ENCODE results near the gene FMNL2.

The FMNL2 gene

DNA sequence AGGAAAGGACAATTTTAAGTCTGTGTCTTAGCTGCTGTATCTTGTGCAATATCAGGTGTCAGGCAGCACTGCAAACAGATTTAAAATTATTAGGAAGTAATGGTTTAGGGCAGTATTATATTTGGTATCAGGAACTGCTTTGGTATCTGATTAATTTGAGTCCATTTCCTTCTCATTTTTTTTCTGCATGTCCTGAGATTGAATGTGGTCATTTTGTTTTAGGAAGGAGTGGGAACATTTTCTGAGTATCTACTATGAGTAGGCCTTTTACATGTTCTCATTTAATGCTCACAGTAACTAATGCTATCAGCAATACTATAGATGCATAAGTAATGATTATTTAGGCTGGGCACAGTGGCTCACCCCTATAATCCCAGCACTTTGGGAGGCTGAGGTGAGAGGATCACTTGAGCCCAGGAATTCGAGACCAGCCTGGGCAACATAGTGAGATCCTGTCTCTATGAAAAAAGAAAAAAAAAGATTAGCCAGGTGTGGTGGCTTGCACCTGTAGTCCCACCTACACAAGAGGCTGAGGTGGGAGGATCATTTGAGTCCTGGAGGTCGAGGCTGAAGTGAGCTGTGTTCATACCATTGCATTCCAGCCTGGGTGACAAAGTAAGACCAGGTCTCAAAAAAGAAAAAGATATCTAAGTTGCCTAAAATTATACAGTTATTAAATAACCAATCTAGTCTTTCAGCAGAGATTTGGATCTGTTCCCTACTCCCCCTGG lies 4.7 kb downstream of the FMNL2 start:
- no peak for DNase-seq

DNA sequence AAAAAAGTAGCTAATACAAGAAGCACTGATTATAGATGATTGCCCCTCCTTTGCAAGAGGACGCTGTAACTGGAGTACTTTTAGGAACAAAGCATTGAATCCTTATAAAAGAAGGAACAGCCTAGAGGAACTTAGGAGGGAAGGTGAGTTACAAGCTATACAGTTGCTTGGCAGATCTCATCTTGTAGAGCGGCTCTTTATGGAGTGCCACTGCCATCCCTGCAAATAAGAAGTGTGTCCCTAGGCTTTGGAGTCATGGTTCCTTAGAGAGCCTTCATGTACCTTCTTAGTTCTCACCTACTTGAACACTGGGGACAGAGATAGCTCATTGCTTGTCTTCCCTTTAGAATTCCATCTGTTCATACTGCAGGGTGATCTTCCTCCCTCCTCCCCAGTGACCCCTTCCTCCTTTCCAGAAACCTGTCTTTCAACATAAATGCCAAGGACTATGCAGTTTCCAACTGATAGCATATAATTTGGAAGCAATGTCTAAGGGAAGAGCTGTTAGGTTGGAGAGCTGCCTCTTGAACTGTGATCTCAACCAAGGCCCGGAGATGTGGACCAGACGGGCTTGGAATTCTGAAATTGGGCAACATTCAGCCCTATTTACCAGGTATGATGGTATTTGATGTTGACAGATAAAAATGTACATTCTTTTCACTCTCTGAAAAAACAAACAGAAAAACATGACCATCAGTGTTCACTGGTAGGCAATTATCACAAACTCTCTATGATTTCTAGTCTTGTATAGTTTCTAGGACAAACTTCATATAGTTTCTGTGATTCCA lies 7.5 kb downstream of the FMNL2 start:
- DNase-seq, result no peak

DNA sequence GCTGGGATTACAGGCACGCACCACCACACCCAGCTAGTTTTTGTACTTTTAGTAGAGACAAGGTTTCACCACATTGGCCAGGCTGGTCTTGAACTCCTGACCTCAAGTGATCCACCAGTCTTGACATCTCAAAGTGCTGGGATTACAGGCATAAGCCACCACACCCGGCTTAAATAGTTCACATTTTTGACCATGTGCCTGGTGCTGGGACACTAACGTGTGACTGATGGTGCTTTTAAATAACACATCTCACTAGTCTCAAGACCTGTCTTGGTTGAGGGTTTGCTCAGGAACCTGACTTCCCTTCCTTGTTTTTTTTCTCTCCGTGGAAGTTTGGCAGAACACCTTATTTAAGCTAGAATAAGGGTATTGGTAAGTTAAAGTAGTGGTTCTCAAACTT lies 8.5 kb downstream of the FMNL2 start:
- no peak for DNase-seq

DNA sequence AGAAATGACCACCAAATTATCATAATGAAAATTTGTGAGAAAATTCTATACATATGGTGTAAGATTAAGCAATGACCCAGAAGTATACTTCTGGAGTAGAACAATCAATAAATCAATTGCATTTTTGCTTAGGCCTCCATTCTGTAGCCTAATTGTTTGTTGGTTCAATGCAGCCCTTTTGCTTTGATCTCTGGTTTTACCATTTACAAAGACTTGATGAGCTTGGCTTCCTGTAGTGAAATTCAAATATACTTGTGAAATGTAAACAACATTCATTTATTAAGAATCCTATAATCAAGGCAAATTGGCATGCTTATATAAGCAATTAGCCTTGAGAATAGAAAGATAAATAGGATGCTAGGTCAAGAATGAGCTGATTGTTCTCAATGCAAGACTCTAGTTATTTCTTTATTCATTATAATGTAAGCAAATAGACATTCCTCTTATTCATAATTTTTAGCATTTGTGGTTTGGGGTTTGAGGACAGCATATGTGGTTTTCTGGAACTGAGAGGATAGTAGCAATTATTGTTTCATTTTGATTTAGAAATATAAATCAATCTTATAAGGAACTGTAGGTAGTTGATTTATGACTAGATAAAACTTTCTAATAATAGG lies 9.7 kb downstream of the FMNL2 start:
- DNase-seq, result no peak

DNA sequence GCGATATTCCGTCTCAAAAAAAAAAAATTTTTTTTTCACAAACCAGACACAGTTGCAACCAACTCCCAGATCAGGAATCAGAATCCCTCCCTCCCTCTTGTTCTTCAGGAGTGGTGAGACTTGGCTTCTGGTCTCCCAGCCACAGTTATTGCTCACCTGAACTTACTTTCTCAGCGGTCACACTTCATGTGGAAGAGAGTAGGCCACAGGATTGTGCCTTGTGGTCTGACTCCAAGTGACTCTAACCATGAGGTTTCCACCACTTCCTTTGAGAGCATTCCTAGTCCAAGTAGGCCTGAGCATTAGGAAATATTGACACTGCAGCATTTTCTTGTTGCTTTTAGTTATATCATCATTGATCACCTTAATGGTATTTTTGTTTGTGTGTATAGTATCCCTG lies 12.1 kb downstream of the FMNL2 start:
- DNase-seq, result no peak

DNA sequence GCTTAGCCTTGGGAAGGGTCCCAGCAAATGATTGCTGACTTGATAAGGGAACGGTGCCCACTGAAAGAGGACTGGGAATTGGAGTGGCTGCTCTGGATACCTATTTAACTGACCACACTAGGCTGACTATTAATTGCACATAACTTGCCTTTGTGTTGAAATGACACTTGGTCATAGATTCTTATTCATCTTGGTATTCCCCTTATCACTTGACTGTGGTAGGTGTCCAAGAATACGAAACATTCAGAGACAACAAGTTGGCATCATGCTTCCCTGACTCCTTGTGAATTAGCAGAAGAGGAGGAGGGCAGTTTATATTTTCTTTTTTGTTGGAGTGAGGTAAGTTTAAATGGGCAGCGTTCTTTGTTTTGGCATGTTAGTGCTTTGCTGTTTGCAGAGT lies 13.4 kb downstream of the FMNL2 start:
- DNase-seq, result no peak

DNA sequence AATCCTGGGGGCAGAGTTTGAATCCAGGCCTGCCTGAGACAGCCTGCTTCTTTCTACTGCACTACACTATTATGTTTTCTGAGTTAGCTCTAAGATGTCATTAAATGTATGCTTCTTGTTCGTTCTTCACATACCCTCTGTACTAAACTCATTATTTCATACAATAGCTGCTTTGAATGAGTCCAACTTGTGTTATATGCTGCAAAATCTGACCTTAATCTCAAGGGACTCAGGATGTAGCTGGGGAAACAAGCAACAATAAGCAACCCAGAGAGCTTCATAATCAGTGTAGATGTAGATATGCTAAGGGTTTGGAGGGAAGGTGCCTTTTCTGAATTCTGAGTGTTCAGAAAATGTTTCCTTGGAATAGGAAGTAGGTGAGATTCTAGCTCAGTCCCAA lies 14.4 kb downstream of the FMNL2 start:
- DNase-seq, result no peak

DNA sequence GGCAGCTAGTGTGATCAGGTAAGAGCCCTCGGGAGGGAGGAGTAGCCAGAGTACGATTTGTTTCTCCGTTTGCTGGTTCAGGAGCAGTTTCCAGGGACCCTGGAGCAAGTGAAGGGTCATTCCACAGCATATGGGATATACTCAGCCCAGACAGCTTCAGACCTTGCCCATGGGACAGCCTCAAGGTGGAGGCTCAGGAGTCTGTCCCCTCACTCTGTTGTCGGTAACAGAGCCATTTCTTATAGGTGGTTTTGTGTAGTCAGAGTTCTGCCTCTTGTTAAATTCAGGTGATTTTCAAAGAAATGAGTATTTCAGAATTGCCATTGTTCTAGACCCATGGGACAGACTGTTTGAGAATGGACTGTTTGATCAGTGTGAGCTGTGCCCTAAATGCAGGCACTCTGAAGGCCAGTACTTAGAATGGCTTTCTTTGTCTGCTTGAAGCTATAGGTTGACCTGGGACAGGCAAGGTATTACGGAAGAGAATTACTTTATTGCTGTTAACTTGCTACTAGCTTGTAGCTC lies 15.2 kb downstream of the FMNL2 start:
- DNase-seq, result no peak

DNA sequence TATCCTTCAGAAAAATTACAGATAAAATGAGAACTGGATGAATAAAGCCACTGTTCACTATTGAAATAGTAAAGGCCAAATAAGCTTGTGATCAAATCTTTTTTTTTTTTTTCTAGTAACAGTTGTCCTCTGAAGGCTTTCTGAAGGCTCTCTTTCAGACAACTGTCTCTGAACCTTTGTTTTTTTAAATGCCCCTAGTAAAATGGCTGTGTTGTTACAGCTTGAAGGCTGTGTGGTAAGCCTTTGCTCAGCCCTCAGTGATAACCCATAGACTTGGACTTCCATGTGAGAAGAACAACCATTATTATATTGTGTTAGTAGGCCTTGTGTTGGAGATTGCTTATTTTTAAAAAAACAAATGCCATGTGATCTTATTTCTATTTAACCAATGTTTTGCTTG lies 17.6 kb downstream of the FMNL2 start:
- no peak for DNase-seq

DNA sequence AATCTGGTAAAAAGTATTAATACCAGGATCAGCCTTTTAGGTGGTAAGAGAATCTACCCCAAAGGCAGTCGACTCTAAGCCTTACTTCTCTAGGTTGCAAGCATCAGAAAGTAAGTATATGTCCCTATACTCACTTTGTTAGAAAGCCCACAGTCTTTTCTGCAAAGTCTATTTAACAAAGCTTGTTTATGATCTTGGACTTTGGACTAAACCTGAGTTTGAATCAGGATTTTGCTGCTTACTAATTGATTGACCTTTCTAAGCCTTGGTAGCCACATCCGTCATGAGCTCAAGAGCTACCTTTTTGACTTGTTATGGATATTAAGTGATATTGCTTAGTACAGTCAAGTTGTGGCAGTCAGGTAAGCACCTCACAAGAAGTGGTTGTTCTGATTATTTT lies 18.4 kb downstream of the FMNL2 start:
- DNase-seq, result no peak

DNA sequence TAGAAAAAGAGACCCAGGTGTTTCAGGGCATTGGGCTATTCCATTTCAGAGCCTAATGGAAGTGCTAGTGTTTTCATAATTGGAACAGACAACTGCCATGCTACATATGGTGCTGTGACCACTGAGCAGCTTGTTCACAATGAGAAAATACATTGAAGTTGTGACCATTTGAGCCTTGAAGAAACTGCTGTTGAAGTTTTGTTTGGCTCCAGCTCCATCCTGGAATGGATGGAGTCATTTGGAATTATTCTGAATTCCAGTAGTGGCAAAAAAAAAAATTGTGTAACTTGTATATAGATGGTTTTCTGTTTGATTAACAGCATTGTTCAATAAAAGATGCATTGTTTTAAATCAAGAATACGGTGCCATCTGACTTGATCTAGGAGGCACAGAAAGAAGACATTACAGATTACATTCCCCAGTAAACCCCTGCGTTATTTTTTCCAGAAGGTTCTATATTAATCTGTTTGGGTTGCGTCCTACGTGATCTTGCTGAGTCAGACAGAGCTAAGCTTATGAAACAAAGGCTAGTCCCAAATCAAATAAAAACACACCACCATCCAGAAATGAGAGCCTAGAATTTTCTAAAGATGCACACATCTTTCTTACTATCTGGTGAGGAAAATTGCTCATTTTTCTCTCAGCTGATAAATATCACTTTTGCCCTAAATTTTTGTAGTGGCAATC lies 19.2 kb downstream of the FMNL2 start:
- no peak for DNase-seq

DNA sequence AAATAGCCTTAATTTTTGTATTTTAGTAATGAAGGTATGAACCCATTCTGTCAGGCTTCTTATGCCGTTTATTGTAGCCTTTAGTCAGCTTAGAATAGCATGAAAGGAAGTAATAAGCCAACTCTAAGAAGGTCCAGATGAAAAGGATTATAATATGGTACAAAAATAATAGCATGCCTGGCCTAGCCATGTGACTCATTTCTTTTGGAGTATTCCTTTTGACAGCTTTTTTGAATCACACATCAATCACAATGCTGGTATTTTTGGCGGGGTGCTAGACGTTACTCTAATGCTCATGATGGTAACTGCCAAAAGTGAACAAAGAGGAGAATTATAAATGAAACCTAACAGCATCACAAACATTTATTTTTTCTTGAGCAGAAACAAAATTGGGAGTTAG lies 19.9 kb downstream of the FMNL2 start:
- no peak for DNase-seq

DNA sequence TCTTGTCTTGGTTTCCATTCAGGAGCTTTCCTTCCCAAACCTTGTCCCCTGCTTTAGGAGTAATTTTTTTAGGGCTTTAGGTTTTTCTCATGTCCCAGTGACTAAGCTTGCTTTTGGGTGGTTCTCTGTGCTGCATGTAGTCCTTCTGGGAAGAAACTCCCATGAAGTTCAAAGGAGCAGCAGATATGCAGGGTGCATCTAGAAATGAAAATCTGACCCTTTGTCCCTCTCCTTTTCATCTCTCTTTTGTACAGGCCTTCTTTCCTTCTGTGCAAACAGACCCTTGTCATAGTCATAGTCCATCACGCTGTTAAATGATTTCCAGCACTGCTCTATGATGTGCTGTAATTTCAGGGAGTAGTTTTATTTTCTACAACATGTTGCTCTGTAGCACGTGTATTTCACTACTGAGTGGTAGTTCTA lies 20.4 kb downstream of the FMNL2 start:
- DNase-seq, result no peak

DNA sequence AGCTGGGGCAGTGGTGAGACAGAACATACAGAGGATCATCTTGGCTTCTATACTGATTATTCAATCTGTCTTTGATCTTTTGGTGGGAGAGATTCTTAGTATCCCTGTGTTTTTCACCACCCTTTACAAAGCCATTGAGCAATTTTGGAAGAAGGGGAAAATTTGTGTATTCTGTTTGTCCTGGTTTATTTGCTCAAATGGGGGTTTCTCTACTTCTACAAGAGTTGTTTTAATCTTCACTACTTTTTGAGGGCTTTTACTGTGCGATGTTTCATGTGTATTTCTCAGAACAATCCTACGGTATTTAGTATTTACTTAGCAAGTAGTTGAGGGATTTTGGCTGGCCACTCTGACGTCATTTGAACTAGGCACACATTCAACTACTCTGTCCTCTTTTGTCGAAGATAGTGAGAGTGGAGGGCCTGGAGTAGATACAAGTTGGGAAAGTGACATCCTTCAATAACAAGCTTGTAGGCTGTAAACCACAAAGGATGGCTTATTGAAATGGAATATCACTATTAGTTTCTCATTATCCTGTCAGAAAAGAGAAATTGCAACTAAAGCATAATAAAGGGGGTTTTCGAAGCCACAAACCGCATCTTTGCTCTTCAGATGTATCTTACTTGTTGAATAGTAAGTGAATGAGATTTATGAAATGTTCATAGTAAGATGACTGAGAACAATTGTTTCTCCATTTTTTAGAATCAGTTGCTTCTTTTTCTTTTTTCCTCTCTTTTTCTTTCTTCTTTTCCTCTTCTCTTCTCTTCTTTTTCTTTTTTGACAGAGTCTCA lies 24.8 kb downstream of the FMNL2 start:
- DNase-seq, result no peak

DNA sequence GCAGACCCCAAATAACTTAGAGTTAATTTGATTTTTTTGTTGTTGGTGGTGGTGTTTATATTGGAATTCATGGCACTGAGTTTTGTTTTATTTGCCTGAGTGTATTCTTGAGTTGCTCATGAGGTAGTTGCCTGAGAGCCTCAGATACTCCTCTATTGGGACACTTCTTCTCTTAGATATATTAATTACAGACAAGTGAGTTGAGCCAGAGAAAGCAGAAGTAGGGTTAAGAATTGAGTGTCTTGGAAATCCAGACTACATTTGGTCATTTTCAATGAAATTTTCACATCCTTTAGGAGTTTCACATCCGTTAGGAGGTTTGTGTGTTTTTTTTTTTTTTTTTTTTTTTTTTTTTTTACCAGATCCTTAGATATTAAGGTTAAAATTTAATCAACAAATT lies 29.0 kb downstream of the FMNL2 start:
- DNase-seq, result no peak

DNA sequence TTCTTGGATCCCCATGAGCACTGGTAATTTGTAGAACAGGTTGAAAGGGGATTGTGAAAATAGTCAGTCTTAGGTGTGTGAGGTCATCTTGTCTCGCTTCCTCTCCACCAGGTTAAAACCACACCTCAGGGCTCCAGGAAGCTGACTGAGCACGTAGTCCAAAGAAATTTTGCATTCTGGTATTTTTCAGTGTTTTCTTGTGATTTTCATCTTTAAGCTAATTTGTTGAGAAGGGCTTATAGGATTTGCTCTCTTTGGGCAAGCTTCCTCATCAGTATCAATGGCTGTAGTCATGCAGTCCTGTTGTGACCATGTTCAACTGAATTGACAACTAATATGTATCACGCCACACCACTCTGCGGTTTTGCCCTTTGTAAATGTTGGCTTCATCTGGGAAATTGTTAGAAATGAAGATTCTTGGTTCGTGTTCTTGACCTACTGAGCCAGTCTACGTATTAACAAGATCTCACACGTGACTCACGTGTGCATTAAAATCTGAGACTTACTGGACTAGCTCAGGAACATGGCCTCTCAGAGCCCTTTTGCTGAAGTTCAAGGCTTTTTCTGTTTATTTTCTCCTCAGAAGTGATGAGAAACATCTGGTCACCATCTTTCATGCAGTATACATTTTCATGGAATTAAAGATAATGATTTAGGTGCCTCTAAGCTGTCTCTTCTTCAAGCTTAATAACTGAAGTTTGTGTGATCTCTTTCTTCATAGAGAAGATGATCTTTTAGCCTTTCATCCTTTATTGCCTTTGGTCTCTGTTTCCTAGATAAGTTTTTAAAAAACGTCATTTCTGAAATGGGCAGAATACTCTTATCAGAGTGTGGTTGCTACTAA lies 32.8 kb downstream of the FMNL2 start:
- DNase-seq, result no peak

DNA sequence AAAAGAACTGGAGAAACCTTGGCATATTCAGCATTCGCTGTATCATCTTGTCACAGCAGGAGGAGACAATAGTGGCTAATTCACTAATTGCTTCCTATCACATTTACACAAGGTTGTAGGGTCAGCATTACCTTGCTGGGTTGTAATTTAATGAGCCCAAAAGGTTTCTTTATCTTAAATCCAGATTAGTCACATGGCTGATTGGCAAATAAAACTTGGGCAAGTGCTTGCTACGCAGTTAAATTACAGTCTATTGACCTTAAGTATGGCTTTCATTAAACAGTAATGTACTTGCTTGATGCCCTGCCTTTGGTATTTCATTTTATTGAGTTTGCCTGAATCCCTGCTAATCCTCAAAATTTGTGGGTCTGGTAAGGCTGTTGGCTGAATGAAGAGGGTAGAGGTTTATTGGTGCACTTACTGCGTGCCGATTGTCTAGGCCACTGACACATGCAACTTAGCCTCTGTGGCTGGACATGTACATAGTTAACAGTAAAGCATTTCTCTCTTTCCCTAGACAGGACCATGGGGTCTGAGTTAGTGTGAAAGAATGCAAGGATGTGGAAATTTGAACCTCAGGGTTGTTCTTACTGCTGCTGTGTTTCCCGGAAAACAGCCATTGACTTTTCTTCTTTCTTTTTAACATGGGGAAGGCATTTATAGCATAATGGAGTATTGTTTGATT lies 34.3 kb downstream of the FMNL2 start:
- DNase-seq, result no peak

DNA sequence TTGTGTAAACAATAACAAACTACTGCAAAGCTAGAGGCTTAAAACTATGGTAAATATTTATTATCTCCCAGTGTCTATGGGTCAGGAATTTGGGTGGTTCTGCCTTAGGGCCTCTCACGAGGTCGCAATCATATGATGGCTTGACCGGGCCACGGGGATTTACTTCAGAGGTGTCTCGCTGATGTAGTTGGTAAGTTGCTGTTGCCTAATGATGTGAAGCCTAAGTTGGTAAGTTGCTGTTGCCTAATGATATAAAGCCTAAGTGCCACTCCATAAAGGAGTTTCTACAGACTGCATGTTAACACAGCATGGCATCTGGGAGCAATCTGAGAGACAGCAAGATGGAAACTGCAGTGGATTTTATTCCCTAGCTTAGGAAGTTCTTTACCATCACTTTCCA lies 35.8 kb downstream of the FMNL2 start:
- no peak for DNase-seq

DNA sequence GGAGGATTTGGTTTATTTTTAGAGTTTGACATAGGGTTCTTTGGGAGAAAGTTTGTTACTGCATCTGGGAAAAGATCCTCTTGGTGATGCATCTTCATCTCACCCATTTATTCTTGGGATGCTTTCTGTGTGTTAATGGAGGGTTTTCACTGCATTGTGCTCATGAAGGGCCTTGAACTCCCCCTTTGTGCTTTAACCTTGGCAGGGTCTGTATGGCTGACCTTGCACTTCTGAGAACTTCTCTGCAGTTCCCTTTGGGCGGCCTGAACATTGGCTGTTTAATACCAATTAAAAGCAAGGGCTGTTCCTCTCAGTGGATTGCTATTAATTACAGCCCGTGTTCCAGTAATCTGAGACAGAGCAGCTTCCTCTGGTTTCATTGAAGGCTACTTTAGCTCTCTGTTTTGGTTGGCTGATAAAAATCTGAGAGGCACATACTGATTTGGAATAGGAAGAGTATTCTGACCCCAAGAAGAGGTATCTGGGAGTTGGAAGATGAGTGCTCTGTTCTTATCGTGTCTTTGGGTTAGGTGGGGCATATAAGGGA lies 37.5 kb downstream of the FMNL2 start:
- no peak for DNase-seq

DNA sequence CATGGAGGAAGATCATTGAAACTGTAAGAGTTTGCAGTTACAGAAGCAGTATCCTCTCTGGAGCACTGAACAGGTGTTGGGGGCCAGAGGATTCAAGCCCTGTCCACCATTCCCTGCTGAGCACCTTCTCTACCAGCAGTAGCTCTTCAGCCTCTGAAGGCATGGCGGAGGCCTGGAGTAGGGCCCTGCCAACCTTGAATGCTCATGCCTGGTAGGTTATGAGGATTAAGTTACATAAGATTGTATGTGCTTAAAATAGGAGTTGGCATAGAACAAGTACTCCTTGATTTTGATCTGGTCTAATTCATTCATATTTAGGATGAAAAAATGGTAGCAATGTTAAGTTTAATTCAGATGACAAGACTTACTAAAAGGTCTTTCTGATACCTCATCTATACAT lies 40.2 kb downstream of the FMNL2 start:
- DNase-seq, result no peak

DNA sequence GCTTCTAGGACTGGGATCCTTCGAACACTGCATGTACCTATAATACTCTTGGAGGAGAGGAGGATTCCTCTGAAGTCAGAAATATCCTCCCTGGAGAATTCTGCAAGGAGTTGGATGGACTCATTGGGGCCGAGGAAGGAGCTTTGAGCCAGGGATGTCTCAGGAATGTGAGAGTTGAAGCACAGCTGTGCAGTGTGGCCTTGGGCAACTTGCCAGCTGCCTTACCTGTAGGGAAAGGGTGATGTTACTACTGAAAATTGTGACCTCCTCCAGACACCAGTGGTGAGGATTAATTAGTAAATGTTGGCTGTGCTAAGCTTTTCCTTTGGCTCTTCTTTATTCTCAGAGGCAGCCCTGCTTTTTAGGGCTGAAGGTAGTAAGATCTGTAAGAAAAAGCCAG lies 41.4 kb downstream of the FMNL2 start:
- DNase-seq, result no peak
